Upper lobe of right lung (tissue), 1 donor: ENCODE results near the gene JAZF1. TPM values are rescaled to one million over a fixed set of nuclear protein-coding genes. Genes with fewer than 3 reads are reported as not detected.

Source experiments
- ATAC-seq: fragments of 200-7000 bp; cut with Tn5 transposase; one replicate; pipeline ENCODE4 v1.9.1; 2020; ENCODE audit warnings: mild to moderate bottlenecking, moderate library complexity
- DNase-seq: peaks from one replicate; pipeline ENCODE4 v3.0.0-alpha.2; 2020
- H3K27ac ChIP-seq: fragments of 200-600 bp; one replicate; pipeline ENCODE4 v1.8.0; 2022
- H3K27me3 ChIP-seq: fragments of 200-600 bp; one replicate; pipeline ENCODE4 v1.8.0; 2022; ENCODE audit warnings: mild to moderate bottlenecking
- H3K36me3 ChIP-seq: fragments of 200-600 bp; one replicate; pipeline ENCODE4 v1.8.0; 2022
- H3K4me1 ChIP-seq: fragments of 200-600 bp; one replicate; pipeline ENCODE4 v1.8.0; 2022
- H3K4me3 ChIP-seq: fragments of 200-600 bp; one replicate; pipeline ENCODE4 v1.8.0; 2022; ENCODE audit warnings: mild to moderate bottlenecking
- H3K9me3 ChIP-seq: fragments of 200-600 bp; one replicate; pipeline ENCODE4 v1.8.0; 2022
- CTCF ChIP-seq: fragments of 200-600 bp; IDR thresholded peaks from one replicate; pipeline ENCODE4 v1.8.0; 2022; ENCODE audit warnings: antibody characterized with exemption
- intact Hi-C: fragments of 100-400 bp; cut with DNase I; formaldehyde crosslinking; loops from one replicate; pipeline ENCODE4 v1.11.0; 2022
- total RNA-seq: library from RNA; stranded (reverse); fragmentation: NEBNext Ultra II Directional; extraction: Animal tissue kit (Norgen Biotek cat#: 25700); gene quantifications from one replicate; pipeline ENCODE4 v1.2.1, GENCODE V29; 2021
- donor health status: DM: no; HTN: yes; CAD: no; lungs with severe emphysema.

JAZF1 gene
- total RNA-seq, 1 donor from 2014 or later: 20.6 TPM

- DNase-seq: no peak
- intact Hi-C loops: no loop called here
- no peak for TF ChIP-seq CTCF
Measured at GRCh38 chr7:27839099-27839498, 341.5 kb downstream of the JAZF1 start.

DNA sequence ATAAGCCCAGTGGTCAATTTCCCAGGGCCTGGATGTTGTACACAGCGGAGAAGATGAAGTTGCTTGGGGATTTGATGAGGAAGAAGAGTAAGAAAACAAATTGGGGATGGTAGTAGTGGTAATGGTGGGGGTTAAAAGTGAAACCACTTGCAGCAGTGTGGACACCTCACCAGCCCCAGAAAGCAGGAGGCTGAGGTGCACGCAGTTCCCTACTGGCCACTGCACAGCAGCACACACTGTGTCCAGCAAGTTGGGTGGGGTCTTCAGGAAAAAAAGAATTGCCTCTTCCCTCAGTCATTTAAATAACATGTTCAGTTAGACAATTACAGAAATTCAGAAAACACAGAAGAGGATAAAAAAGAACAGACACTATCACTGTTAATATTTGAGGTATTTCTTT is 344.1 kb downstream of the JAZF1 start:
- Histone ChIP-seq H3K27me3 (no peaks in the 10 kb centered on the region), H3K9me3 (no peaks in the 10 kb centered on the region), H3K27ac (no peak overlapping the region), H3K4me3 (no peak overlapping the region), H3K4me1 (no peaks in the 10 kb centered on the region), H3K36me3 (peaks cover 37% of the 10 kb centered on the region)
- DNase-seq (no peak), ATAC-seq (no peak)
- no peak for TF ChIP-seq CTCF
- intact Hi-C loops: no loop called here

More at GRCh38 chr7:27839099-27839498, 341.5 kb downstream of the JAZF1 start:
- H3K27ac ChIP-seq: no peak overlapping the region
- H3K4me3 ChIP-seq: no peak overlapping the region
- no peak for ATAC-seq
- H3K4me1 ChIP-seq: no peaks in the 10 kb centered on the region
- peaks cover 21% of the 10 kb centered on the region for H3K36me3 ChIP-seq
- H3K27me3 ChIP-seq: no peaks in the 10 kb centered on the region
- H3K9me3 ChIP-seq: no peaks in the 10 kb centered on the region

GRCh38 chr7:27835376-27835775 is 345.2 kb downstream of the JAZF1 start:
- peaks cover 35% of the 10 kb centered on the region for H3K36me3 ChIP-seq

DNA sequence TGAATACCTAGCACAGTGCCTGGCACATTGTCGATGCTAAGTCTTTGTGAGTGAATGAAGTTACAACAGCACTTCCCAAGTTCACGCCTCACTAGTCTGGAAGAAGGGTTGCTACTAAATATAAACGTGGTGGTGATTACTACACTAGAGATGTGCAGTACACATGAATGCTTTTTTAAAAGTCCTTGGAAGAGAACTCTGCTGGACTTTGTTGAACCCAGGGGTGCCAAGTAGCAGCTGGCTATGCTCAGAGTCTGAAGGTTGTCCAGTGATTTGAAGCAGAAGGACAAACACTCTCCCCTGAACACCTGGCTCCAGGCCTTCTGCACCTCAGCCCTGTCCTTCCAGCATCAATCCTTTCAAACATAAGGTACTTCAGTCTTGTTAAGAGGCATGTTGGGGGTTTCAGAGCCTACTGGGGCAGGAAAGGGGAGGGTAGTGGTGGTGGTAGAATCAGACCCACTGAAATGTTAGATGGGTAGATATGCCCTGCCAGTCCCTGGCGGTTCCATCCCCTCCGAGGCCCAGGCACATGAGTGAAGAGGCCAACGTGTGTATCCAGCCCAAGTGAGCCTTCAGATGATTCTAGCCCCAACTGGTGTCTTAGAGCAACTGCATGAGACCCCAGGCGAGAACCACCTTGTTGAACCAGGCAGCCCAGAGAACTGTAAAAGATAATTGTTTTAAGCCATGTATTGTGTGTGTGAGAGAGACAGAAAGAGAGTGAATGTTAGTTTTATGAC is 346.2 kb downstream of the JAZF1 start:
- DNase-seq (no peak), ATAC-seq (peak; percentile 8)
- Histone ChIP-seq H3K4me3 (no peak overlapping the region), H3K27ac (no peak overlapping the region), H3K9me3 (no peaks in the 10 kb centered on the region), H3K27me3 (no peaks in the 10 kb centered on the region), H3K4me1 (no peaks in the 10 kb centered on the region), H3K36me3 (peaks cover 30% of the 10 kb centered on the region)
- TF ChIP-seq CTCF: no peak
- intact Hi-C loops: no loop called here

More at GRCh38 chr7:27835376-27835775, 345.2 kb downstream of the JAZF1 start:
- Histone ChIP-seq H3K4me3 (no peak overlapping the region), H3K4me1 (no peaks in the 10 kb centered on the region), H3K9me3 (no peaks in the 10 kb centered on the region), H3K27ac (no peak overlapping the region), H3K27me3 (no peaks in the 10 kb centered on the region)
- intact Hi-C loops: no loop called here
- ATAC-seq (no peak), DNase-seq (no peak)
- no peak for TF ChIP-seq CTCF

- ATAC-seq (no peak), DNase-seq (no peak)
- Histone ChIP-seq H3K4me1 (no peaks in the 10 kb centered on the region), H3K4me3 (no peak overlapping the region), H3K27me3 (no peaks in the 10 kb centered on the region), H3K36me3 (peaks cover 40% of the 10 kb centered on the region), H3K27ac (no peak overlapping the region), H3K9me3 (no peaks in the 10 kb centered on the region)
- TF ChIP-seq CTCF: no peak
- intact Hi-C loops: no loop called here
Measured at GRCh38 chr7:27826357-27826756, 354.2 kb downstream of the JAZF1 start.

- ATAC-seq (no peak), DNase-seq (no peak)
- H3K27me3 ChIP-seq: no peaks in the 10 kb centered on the region
- H3K9me3 ChIP-seq: no peaks in the 10 kb centered on the region
- intact Hi-C loops: no loop called here
- H3K27ac ChIP-seq: no peak overlapping the region
- no peaks in the 10 kb centered on the region for H3K4me1 ChIP-seq
- H3K36me3 ChIP-seq: peaks cover 40% of the 10 kb centered on the region
- no peak overlapping the region for H3K4me3 ChIP-seq
- TF ChIP-seq CTCF: no peak
Measured at GRCh38 chr7:27825891-27826290, 354.7 kb downstream of the JAZF1 start.
